ENCODE measurements around the gene LMLN. TPM values are rescaled to one million over a fixed set of nuclear protein-coding genes. Genes with fewer than 3 reads are reported as not detected.

The LMLN gene
- total and polyA plus RNA-seq, 2 of the 13 experiments (the other 11 are each of a cell fraction or from before 2014, with no cell fraction given), result 1.2 to 1.8 TPM

DNA sequence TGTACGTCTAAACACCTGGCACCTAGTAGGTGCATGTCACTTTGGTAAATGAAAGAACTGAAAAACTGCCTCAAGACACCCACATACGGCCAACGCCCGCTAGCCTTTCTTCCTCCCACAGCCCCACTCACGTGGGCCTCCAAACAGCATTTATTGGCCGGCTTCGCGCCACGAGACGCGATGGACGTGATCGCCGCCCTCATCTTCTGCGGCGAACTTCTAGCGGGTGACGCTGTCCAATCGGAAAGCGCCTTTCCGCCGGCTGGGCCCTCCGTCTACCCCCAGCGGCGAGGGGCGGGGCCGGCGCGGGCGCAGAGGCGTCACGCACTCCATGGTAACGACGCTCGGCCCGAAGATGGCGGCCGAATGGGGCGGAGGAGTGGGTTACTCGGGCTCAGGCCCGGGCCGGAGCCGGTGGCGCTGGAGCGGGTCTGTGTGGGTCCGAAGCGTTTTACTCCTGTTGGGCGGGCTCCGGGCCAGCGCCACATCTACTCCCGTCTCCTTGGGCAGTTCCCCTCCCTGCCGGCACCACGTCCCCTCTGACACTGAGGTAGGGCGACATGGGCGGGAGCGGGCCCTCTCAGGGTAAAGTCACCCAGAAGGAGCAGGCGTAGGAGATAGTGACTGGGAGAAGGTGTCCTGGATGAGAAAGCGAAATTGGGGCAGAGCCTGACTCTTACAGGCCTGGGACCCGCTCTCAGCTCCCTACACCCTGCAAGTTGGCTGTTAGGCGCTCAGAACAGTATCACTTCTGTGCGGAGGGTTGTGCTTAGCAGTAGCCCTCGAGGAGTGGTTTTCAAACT is at the start of gene LMLN (continued):
- peak; percentile 92 for TF ChIP-seq HDAC1 (CRISPR knock-in tag; IDR thresholded peaks at IDR 0.05)
- TF ChIP-seq ISL2 (CRISPR knock-in tag; IDR thresholded peaks at IDR 0.05), result 0 out of 2 replicates have a peak, but pooled peaks have one; percentile 52
- 0 out of 2 replicates have a peak, but pooled peaks have one; percentile 44 for TF ChIP-seq ZBTB33 (CRISPR knock-in tag; IDR thresholded peaks at IDR 0.05)
- TF ChIP-seq MED1 (CRISPR knock-in tag; IDR thresholded peaks at IDR 0.05), result 0 out of 2 replicates have a peak, but pooled peaks have one; percentile 14
- TF ChIP-seq GABPA (IDR thresholded peaks at IDR 0.05; ENCODE audit: low read depth, low read length), result no peak
- peak; percentile 46 for TF ChIP-seq GABPA (CRISPR knock-in tag; IDR thresholded peaks at IDR 0.05; ENCODE audit: low read depth)
- peak; percentile 75 for TF ChIP-seq SRSF1 (optimal IDR thresholded peaks at IDR 0.05; ENCODE audit: low read depth, low read length)
- TF ChIP-seq SP1 (IDR thresholded peaks at IDR 0.05), result no peak
- peak; percentile 89 for TF ChIP-seq SP1 (CRISPR knock-in tag; IDR thresholded peaks at IDR 0.05)
- TF ChIP-seq, protein P1, sequence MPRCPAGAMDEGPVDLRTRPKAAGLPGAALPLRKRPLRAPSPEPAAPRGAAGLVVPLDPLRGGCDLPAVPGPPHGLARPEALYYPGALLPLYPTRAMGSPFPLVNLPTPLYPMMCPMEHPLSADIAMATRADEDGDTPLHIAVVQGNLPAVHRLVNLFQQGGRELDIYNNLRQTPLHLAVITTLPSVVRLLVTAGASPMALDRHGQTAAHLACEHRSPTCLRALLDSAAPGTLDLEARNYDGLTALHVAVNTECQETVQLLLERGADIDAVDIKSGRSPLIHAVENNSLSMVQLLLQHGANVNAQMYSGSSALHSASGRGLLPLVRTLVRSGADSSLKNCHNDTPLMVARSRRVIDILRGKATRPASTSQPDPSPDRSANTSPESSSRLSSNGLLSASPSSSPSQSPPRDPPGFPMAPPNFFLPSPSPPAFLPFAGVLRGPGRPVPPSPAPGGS (CRISPR knock-in tag; IDR thresholded peaks at IDR 0.05), result peak; percentile 76; the same call in 1 of the 2 replicates
- TF ChIP-seq MYNN (CRISPR knock-in tag; IDR thresholded peaks at IDR 0.05; ENCODE audit: low read depth), result no peak
- peak; percentile 37; the same call in 1 of the 2 replicates for TF ChIP-seq ZBTB26 (CRISPR knock-in tag; IDR thresholded peaks at IDR 0.05; ENCODE audit: borderline replicate concordance)
- TF ChIP-seq KMT2A (CRISPR knock-in tag; IDR thresholded peaks at IDR 0.05), result peak; percentile 68; the same call in 1 of the 2 replicates
- TF ChIP-seq EP300 (IDR thresholded peaks at IDR 0.05; ENCODE audit: low read depth in 2 of 2, low read length in 2 of 2), result 0 out of 4 replicates have a peak, but pooled peaks of 1 of the 2 experiments have one; percentile 25
- TF ChIP-seq EP300 (CRISPR knock-in tag; IDR thresholded peaks at IDR 0.05; ENCODE audit: borderline replicate concordance), result no peak
- TF ChIP-seq TOE1 (CRISPR knock-in tag; IDR thresholded peaks at IDR 0.05), result no peak
- TF ChIP-seq, protein P2, sequence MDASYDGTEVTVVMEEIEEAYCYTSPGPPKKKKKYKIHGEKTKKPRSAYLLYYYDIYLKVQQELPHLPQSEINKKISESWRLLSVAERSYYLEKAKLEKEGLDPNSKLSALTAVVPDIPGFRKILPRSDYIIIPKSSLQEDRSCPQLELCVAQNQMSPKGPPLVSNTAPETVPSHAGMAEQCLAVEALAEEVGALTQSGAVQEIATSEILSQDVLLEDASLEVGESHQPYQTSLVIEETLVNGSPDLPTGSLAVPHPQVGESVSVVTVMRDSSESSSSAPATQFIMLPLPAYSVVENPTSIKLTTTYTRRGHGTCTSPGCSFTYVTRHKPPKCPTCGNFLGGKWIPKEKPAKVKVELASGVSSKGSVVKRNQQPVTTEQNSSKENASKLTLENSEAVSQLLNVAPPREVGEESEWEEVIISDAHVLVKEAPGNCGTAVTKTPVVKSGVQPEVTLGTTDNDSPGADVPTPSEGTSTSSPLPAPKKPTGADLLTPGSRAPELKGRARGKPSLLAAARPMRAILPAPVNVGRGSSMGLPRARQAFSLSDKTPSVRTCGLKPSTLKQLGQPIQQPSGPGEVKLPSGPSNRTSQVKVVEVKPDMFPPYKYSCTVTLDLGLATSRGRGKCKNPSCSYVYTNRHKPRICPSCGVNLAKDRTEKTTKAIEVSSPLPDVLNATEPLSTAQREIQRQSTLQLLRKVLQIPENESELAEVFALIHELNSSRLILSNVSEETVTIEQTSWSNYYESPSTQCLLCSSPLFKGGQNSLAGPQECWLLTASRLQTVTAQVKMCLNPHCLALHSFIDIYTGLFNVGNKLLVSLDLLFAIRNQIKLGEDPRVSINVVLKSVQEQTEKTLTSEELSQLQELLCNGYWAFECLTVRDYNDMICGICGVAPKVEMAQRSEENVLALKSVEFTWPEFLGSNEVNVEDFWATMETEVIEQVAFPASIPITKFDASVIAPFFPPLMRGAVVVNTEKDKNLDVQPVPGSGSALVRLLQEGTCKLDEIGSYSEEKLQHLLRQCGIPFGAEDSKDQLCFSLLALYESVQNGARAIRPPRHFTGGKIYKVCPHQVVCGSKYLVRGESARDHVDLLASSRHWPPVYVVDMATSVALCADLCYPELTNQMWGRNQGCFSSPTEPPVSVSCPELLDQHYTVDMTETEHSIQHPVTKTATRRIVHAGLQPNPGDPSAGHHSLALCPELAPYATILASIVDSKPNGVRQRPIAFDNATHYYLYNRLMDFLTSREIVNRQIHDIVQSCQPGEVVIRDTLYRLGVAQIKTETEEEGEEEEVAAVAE (CRISPR knock-in tag; IDR thresholded peaks at IDR 0.05; ENCODE audit: borderline replicate concordance), result peak; percentile 83
- TF ChIP-seq NFKB2 (CRISPR knock-in tag; IDR thresholded peaks at IDR 0.05; ENCODE audit: borderline replicate concordance), result peak; percentile 71; the same call in 1 of the 2 replicates
- TF ChIP-seq ZNF782 (CRISPR knock-in tag; IDR thresholded peaks at IDR 0.05; ENCODE audit: borderline replicate concordance), result peak; percentile 28; the same call in 1 of the 2 replicates
- TF ChIP-seq ZNF776 (CRISPR knock-in tag; IDR thresholded peaks at IDR 0.05), result no peak

All from HepG2 (cell line).